NCI-H2029 (cell line): ENCODE measurements around the gene HNF1A.
A peak's percentile ranks its signal among the peaks of the same experiment; 100 is the strongest.

Source experiments
- DNase-seq: peaks from one replicate; lab custom pipeline; 2025; lab: John Stamatoyannopoulos, UW

HNF1A gene

DNA sequence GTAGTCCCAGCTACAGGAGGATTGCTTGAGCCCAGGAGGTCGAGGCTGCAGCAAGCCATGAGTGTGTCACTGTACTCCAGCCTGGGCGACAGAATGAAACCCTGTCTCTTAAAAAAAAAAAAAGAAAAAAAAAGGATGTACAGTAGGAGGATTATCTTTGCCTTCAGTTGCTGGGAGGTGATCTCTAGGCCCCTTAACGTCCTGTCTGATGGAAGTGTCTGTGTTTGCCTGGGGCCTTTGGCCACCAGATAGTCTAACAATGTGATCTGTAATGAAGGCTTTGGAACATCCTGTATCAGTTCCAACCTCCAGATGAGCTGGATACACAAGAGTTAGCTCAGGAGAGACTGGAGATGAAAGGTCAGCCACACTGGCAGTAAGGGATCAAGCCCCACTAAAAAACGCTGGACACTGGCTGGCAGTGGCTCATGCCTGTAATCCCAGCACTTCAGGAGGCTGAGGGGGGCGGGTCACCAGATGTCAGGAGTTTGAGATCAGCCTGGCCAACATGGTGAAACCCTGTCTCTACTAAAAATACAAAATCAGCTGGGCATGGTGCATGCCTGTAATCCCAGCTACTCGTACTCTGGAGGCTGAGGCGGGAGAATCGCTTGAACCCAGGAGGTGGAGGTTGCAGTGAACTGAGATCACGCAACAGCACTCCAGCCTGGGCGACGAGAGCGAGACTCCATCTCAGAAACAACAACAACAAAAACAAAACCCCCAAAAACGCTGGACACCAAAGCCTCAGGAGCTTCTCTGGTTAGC lies 19.0 kb upstream of the HNF1A start:
- no peak for DNase-seq

DNA sequence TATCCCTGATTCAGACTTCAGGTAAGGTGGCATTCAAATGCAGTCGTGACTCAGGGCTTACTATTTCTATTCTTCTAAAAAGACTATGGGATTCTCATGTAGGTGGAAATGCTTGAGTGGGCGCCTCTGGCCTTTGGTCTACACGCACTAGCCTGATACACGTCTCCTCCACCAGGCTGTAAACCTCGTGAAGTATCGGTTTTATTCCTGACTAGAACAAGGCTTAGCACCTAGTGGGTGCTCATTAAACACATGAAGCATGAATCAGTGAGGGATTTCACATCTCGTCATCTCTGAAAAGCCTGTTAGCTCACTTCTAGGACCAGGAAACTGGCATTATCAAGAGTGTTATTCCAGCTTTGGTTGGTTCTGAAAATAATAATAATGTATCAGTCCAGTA lies 17.7 kb upstream of the HNF1A start:
- no peak for DNase-seq

- no peak for DNase-seq
These were observed 16.5 kb upstream of the HNF1A start for GRCh38 chr12:120961604-120962531.

DNA sequence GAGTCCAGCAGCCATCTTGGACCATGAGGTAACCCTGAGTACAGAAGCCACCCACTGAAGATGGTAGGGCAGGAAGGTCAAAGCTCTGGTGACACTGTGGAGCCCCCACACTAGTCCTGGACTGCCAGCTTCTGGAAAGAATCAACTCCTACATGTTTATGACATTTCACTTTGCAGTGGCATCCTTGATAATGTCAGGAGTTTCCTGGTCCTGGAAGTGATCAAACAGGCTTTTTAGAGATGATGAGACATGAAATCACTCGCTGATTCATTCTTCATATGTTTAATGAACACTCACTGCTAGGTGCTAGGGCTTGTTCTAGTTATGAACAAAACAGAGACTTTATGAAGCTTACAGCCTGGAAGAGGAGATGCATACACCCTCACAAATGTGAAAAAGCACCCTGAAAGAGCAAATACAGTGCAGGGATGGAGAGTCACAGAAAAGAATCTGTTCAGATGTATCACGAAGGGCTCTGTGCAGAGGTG lies 15.8 kb upstream of the HNF1A start:
- no peak for DNase-seq

DNA sequence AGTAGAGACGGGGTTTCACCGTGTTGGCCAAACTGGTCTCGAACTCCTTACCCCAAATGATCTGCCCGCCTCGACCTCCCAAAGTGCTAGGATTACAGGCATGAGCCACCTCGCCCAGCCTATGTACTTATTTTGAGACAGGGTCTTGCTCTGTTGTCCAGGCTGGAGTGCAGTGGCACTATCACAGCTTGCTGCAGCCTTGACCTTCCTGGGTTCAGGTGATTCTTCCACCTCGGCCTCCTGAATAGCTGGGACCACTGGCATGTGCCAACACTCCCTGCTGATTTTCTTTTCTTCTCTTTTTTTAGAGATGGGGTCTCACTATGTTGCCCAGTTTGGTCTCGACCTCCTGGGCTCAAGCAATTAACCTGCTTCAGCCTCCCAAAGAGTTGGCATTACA lies 14.0 kb upstream of the HNF1A start:
- no peak for DNase-seq

DNA sequence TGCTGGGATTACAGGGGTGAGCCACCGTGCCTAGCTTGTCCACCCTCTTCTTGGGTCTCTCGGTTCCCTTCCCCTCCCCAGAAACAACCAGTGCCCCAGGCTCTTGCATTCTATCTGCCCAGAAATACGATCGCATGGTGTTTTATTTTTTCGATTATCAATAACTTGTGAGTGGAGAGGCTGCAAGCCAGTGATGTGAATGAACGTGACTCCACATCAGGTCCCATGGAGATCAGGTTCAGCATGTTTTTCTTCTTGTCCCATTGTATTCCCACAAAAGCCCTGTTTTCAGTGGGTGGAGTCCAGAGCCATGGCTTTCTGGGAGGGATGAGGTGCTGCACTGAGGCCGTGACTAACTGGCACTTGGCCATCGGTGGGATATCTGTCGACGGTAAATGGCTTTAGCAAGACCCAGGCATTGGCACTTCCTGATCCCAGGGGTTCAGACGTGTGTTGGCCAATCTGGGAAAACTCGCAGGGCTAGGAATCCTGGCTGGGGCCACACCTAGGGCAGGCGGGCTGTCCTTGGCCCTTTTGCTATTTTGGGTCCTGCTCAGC lies 12.7 kb upstream of the HNF1A start:
- DNase-seq, result no peak

GRCh38 chr12:120970310-120970709 lies 8.0 kb upstream of the HNF1A start:
- DNase-seq, result no peak

DNA sequence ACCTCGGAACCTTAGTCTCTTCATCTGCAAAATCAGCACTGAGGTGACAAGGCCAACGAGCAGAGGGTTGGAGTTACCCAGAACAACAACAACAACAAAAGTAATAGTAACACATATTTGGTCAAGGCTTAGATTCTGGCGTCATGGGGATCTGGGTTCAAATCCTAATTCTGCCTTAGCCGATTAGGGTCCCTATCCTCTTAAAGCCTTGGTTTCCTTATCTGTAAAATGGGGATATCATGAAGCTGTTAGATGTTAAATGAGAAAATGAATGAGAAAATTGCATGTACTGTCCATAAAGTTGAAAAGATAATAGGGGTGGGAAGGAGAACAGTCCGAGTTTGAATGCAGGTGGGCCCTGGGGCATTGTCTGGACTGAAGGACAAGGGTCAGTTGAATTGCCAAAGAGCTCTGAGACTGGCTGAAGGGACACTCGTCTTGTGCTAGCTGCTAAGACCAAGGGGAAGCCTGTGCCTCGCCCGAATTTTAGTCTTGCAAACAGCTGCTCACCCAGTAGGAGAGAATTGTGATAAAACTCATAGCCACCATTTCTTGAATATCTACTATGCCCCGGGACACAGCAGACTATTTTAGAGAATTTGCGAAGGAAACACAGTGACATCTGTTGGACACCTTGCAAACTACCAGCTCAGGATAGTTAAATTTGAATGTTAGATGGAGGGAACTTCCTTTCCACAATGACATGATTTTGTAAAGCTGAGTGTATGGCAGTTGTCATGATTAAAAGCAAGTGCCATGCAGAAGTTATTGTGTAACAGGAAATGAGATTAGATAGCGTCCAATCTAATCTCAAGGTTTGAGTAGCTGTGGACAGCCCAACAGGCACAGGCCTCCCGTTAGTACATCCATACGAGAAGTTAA lies 6.8 kb upstream of the HNF1A start:
- DNase-seq, result no peak

- DNase-seq, result peak; percentile 4
These were observed 5.3 kb upstream of the HNF1A start for GRCh38 chr12:120972870-120973543.

GRCh38 chr12:120977531-120978295 lies 630 bp upstream of the HNF1A start:
- no peak for DNase-seq

DNA sequence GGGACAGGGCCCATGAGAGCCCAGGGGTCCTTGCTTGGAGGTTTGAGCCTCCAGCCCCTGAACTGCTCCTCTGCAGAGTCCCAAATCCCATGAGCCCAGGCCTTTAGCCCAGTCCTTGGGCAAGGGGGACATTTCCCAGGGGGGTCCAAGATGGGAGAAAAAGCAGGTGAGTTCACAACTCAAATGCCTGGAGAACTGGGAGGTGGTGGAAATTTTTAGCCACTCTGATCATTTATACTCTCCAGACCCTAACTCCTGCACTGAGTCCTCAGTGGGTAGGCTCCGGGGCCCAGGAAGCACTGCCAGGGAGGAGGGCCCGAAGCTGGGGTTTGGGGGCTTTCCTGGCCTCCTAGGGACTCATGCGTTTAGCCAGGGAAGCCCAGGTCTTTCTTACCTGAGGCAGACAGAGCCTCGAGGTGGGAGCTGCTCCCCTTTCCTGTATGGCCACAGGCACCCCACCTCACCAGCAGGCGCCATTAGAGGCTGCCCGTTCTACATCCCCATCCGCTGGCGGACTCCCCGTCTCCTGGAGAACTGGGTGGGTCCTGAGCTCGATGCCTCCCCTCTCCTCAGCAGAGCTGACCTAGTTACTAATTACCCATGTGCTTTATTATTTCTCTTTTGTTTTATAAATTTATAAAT lies 998 bp downstream of the HNF1A start:
- no peak for DNase-seq

DNA sequence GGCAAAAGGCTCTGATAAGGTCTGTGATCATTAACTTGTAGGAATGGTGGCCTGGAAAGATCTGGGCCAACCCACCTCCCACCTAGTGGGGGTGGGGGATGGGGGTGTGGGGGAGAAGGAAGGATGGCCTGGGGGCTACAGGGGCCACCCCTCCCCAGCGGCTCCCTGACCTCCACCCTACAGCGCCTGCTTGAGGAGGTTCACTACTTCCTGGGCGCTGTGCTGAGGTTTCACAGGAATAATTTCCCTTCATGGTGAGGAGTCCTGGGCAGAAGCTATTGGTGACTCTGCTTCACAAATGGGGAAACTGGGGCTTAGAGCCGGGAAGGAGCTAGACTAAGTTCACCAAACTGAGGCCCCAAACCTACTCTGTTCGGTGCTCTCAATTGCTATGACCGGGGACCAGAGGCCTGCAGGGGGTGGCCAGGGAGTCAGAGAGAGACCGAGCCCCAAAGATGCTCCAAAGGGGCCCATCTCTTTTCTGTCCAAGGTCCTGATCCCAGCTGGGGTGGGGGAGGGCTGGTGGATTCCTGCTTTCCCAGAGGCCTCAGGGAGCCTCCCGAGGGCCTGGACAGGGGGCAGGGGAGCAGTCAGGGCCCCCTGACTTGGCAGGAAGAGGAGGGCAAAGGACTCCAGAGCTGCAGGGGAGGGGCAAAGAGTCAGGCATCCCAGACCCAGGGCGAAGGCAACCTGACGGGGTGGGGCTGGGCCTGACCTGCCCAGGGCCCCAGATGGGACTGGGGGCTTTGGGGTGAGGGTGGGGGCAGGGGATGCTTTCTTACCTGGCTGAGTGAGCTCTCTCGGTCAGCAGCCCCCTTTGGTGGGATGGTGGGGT lies 1.7 kb downstream of the HNF1A start:
- no peak for DNase-seq

GRCh38 chr12:120980800-120981368 lies 2.5 kb downstream of the HNF1A start:
- DNase-seq, result no peak

- no peak for DNase-seq
These were observed 3.1 kb downstream of the HNF1A start for GRCh38 chr12:120981407-120981941.

DNA sequence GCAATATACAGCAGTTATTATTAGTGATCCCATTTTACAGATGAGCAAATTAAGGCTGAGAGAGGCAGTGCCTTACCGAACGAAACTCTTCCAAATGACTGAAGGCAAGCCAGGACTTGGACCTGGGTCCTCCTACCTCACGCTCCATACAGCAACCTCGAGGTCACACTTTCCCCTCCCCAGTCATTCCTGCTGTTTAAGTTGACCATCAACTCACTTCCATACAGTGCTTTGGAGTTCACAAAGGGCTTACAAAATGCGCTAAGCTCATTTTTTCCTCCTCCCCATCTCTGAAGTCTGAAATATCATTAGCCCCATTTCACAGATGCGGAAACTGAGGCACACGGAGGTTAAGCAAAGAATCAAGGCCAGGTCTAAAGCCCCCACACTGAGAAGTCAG lies 4.3 kb downstream of the HNF1A start:
- no peak for DNase-seq

GRCh38 chr12:120983759-120984158 lies 5.4 kb downstream of the HNF1A start:
- no peak for DNase-seq

DNA sequence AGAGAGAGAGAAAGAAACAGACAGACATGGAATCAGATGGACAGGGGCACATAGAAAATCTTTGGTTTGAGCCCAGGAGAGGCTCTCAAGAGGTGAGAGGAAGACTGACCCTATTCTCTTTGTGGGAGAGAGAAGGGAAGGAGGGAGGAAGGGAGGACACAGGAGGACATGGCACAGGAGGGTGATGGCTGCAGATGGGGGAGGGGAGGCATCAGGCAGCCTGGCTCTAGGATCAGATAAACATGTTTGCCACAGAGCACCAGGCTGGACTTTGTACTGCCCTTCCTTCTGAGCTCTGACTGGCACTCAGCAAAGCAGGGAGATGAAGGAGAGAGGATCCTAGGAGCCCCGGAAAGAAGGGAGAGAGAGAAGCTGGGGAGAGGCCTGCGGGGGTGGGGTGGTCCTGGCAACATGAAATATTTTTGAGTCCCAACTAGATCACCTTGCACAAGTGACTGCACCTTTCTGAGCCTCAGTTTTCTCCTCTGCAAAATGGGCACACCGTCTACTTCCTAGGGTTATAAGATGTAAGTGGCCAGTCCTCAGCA lies 6.1 kb downstream of the HNF1A start:
- DNase-seq, result no peak

DNA sequence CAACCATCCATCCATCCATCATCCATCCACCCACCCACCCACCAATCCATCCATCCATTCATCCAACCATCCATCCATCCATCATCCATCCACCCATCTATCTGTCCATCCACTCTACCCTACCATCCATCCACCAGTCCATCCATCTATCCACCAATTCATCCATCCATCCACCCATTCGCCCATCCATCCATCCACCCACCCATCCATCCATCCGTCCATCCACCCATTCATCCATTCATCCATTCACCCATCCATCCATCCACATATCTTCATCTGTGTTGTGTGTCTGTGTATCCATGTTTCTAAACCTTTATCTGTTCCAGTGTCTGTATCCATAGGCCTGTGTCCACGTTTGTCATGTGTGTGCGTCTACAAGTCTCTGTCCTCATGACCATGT lies 9.9 kb downstream of the HNF1A start:
- no peak for DNase-seq
